Activated CD8-positive, alpha-beta memory T cell treated with anti-CD3 and anti-CD28 coated beads, Interleukin-2, amount 10 ng/mL, durations not matched to agents 7 days and 5 days (primary cell): Measurements from ENCODE around the gene HAND1. TPM values are rescaled to one million over a fixed set of nuclear protein-coding genes. Genes with fewer than 3 reads are reported as not detected.

Source experiments
- ATAC-seq: fragments of 150-1000 bp; cut with Tn5 transposase; one replicate; pipeline ENCODE4 v1.10.0; 2021; ENCODE audit warnings: moderate library complexity
- CTCF ChIA-PET: fragments of 350-600 bp; sonication (Branson Sonifier 250); formaldehyde crosslinking; loops from one replicate; lab custom pipeline; 2021; ENCODE audit warnings: antibody characterized with exemption; lab: Charles Lee
- DNase-seq: peaks from one replicate; pipeline ENCODE4 v3.0.0-alpha.2; 2020
- H3K27ac Mint-ChIP-seq: one replicate; pipeline ENCODE4 v1.8.0; 2021; ENCODE audit warnings: mild to moderate bottlenecking, mixed read lengths
- H3K27me3 Mint-ChIP-seq: one replicate; pipeline ENCODE4 v1.8.0; 2021; ENCODE audit warnings: mixed read lengths
- H3K36me3 Mint-ChIP-seq: one replicate; pipeline ENCODE4 v1.8.0; 2021; ENCODE audit warnings: mild to moderate bottlenecking, mixed read lengths
- H3K4me1 Mint-ChIP-seq: one replicate; pipeline ENCODE4 v1.8.0; 2021; ENCODE audit warnings: mixed read lengths
- H3K4me3 Mint-ChIP-seq: one replicate; pipeline ENCODE4 v1.8.0; 2021; ENCODE audit warnings: mild to moderate bottlenecking, moderate library complexity, mixed read lengths
- H3K9me3 Mint-ChIP-seq: one replicate; pipeline ENCODE4 v1.8.0; 2022; ENCODE audit warnings: low read depth, mixed read lengths
- total RNA-seq, 2 experiments: library from RNA; stranded (reverse); gene quantifications; one replicate each; pipeline ENCODE4 v1.2.3, GENCODE V29; 2021

HAND1 gene
- total RNA-seq, 2 experiments from 2014 or later: not detected

- peaks cover 12% of the 10 kb centered on the region for H3K4me1 Mint-ChIP-seq
Measured at GRCh38 chr5:154480847-154481246, 2.8 kb upstream of the HAND1 start.

GRCh38 chr5:154479944-154480750 is 2.1 kb upstream of the HAND1 start:
- H3K27ac Mint-ChIP-seq: no peak overlapping the region
- CTCF ChIA-PET: no interaction called here
- H3K36me3 Mint-ChIP-seq: no peaks in the 10 kb centered on the region
- DNase-seq: no peak
- H3K4me1 Mint-ChIP-seq: peaks cover 15% of the 10 kb centered on the region
- ATAC-seq: no peak
- no peak overlapping the region for H3K4me3 Mint-ChIP-seq
- no peaks in the 10 kb centered on the region for H3K9me3 Mint-ChIP-seq
- H3K27me3 Mint-ChIP-seq: peaks cover 95% of the 10 kb centered on the region

More at GRCh38 chr5:154480847-154481246, 2.8 kb upstream of the HAND1 start:
- Mint-ChIP-seq H3K27ac (no peak overlapping the region), H3K4me3 (no peak overlapping the region), H3K9me3 (no peaks in the 10 kb centered on the region), H3K27me3 (peaks cover 95% of the 10 kb centered on the region), H3K36me3 (no peaks in the 10 kb centered on the region)
- CTCF ChIA-PET: no interaction called here
- DNase-seq: no peak
- ATAC-seq: no peak

- Mint-ChIP-seq H3K9me3 (no peaks in the 10 kb centered on the region), H3K4me1 (peaks cover 19% of the 10 kb centered on the region), H3K36me3 (no peaks in the 10 kb centered on the region), H3K27ac (no peak overlapping the region), H3K27me3 (peaks cover 95% of the 10 kb centered on the region), H3K4me3 (no peak overlapping the region)
- DNase-seq (no peak), ATAC-seq (no peak)
- CTCF ChIA-PET: no interaction called here
Measured at GRCh38 chr5:154479160-154479943, 1.3 kb upstream of the HAND1 start.

- ATAC-seq: no peak
- Mint-ChIP-seq H3K27me3 (peaks cover 95% of the 10 kb centered on the region), H3K9me3 (no peaks in the 10 kb centered on the region), H3K27ac (no peak overlapping the region), H3K4me1 (peaks cover 19% of the 10 kb centered on the region), H3K4me3 (no peak overlapping the region), H3K36me3 (no peaks in the 10 kb centered on the region)
- no peak for DNase-seq
- CTCF ChIA-PET: no interaction called here
Measured at GRCh38 chr5:154478752-154479159, 729 bp upstream of the HAND1 start.

- Mint-ChIP-seq H3K27ac (peak overlapping the region; percentile 16), H3K4me1 (peaks cover 22% of the 10 kb centered on the region), H3K9me3 (no peaks in the 10 kb centered on the region), H3K36me3 (no peaks in the 10 kb centered on the region), H3K4me3 (no peak overlapping the region), H3K27me3 (peaks cover 95% of the 10 kb centered on the region)
- CTCF ChIA-PET: no interaction called here
- ATAC-seq (no peak), DNase-seq (no peak)
Measured at GRCh38 chr5:154477382-154478223, 424 bp downstream of the HAND1 start.

GRCh38 chr5:154476354-154477205 is 1.4 kb downstream of the HAND1 start:
- no peak overlapping the region for H3K4me3 Mint-ChIP-seq
- DNase-seq: no peak
- peak overlapping the region; percentile 16 for H3K27ac Mint-ChIP-seq
- H3K9me3 Mint-ChIP-seq: no peaks in the 10 kb centered on the region
- no peaks in the 10 kb centered on the region for H3K36me3 Mint-ChIP-seq
- CTCF ChIA-PET: interaction anchor here (1.0 kb wide), 1 partner anchor 9 kb away, joined by 4 read pairs; no protein-coding TSS in a partner anchor
- H3K4me1 Mint-ChIP-seq: peaks cover 22% of the 10 kb centered on the region
- peaks cover 94% of the 10 kb centered on the region for H3K27me3 Mint-ChIP-seq
- no peak for ATAC-seq

- Mint-ChIP-seq H3K4me3 (peak overlapping the region; percentile 25), H3K4me1 (peaks cover 23% of the 10 kb centered on the region), H3K27me3 (peaks cover 94% of the 10 kb centered on the region), H3K36me3 (no peaks in the 10 kb centered on the region), H3K9me3 (no peaks in the 10 kb centered on the region), H3K27ac (peak overlapping the region; percentile 24)
- CTCF ChIA-PET: interaction anchor here (1.0 kb wide), 1 partner anchor 8 kb away, joined by 4 read pairs; no protein-coding TSS in a partner anchor
- ATAC-seq: no peak
- no peak for DNase-seq
Measured at GRCh38 chr5:154475591-154476353, 2.3 kb downstream of the HAND1 start.

GRCh38 chr5:154474396-154475334 is 3.4 kb downstream of the HAND1 start:
- ATAC-seq (no peak), DNase-seq (no peak)
- H3K27ac Mint-ChIP-seq: peak overlapping the region; percentile 48
- H3K36me3 Mint-ChIP-seq: no peaks in the 10 kb centered on the region
- no peak overlapping the region for H3K4me3 Mint-ChIP-seq
- no peaks in the 10 kb centered on the region for H3K9me3 Mint-ChIP-seq
- peaks cover 22% of the 10 kb centered on the region for H3K4me1 Mint-ChIP-seq
- peaks cover 95% of the 10 kb centered on the region for H3K27me3 Mint-ChIP-seq
- CTCF ChIA-PET: no interaction called here

- DNase-seq (no peak), ATAC-seq (no peak)
- peaks cover 19% of the 10 kb centered on the region for H3K4me1 Mint-ChIP-seq
- H3K4me3 Mint-ChIP-seq: no peak overlapping the region
- no peaks in the 10 kb centered on the region for H3K36me3 Mint-ChIP-seq
- H3K9me3 Mint-ChIP-seq: no peaks in the 10 kb centered on the region
- CTCF ChIA-PET: interaction anchor here (1.1 to 1.2 kb wide), 2 partner anchors 11 to 17 kb away, joined by 3 read pairs; no protein-coding TSS in a partner anchor
- peaks cover 90% of the 10 kb centered on the region for H3K27me3 Mint-ChIP-seq
- H3K27ac Mint-ChIP-seq: no peak overlapping the region
Measured at GRCh38 chr5:154473581-154474283, 4.3 kb downstream of the HAND1 start.

- no peak for ATAC-seq
- CTCF ChIA-PET: interaction anchor here (1.1 to 1.2 kb wide), 2 partner anchors 11 to 18 kb away, joined by 3 read pairs; no protein-coding TSS in a partner anchor
- Mint-ChIP-seq H3K27me3 (peaks cover 86% of the 10 kb centered on the region), H3K9me3 (no peaks in the 10 kb centered on the region), H3K36me3 (no peaks in the 10 kb centered on the region), H3K27ac (peak overlapping the region; percentile 11), H3K4me3 (no peak overlapping the region), H3K4me1 (peaks cover 19% of the 10 kb centered on the region)
- no peak for DNase-seq
Measured at GRCh38 chr5:154472871-154473580, 5.0 kb downstream of the HAND1 start.
